Right atrium auricular region (tissue), 2 donors: Measurements from ENCODE around the gene GRIN2D. TPM values are rescaled to one million over a fixed set of nuclear protein-coding genes. Genes with fewer than 3 reads are reported as not detected.

ENCODE experiments used
- DNase-seq: peaks from one replicate; pipeline ENCODE4 v3.0.0-alpha.2; 2019; ENCODE audit warnings: low spot score
- H3K27ac ChIP-seq, 2 donors: fragments of 200-600 bp; sonication (generic); 1 replicate in 1 of 2; 2 replicates in 1 of 2; pipeline ENCODE4 v1.5.1; 2016 to 2019
- H3K27me3 ChIP-seq, 2 donors: fragments of 200-600 bp; sonication (generic); one replicate each; pipeline versions ENCODE4 v1.5.1 to v1.6.0; 2017 to 2019
- H3K36me3 ChIP-seq: fragments of 200-600 bp; sonication (generic); one replicate; pipeline ENCODE4 v1.5.1; 2016
- H3K4me1 ChIP-seq, 2 donors: fragments of 200-600 bp; sonication (generic); one replicate each; pipeline versions ENCODE4 v1.5.1 to v1.6.0; 2017 to 2019
- H3K4me3 ChIP-seq, 2 donors: fragments of 200-600 bp; sonication (generic); 1 replicate in 1 of 2; 2 replicates in 1 of 2; pipeline ENCODE4 v1.5.1; 2017 to 2019; ENCODE audit warnings: mild to moderate bottlenecking in 1 of 2, moderate library complexity in 1 of 2
- H3K9me3 ChIP-seq, 2 donors: fragments of 200-600 bp; sonication (generic); one replicate each; pipeline ENCODE4 v1.5.1; 2019
- CTCF ChIP-seq, 2 donors: fragments of 200-600 bp; sonication (generic); IDR thresholded peaks; one replicate each; pipeline ENCODE4 v1.5.1; 2019; ENCODE audit warnings: antibody characterized with exemption in 2 of 2
- total RNA-seq, 2 donors: library from RNA; depleted of rRNA; stranded (reverse); fragments of >200 nt; gene quantifications; one replicate each; pipeline ENCODE4 v1.1.0, GENCODE V29; 2016

GRIN2D gene
- total RNA-seq, 2 donors from 2014 or later, result 0.31 to 0.33 TPM

GRCh38 chr19:48401287-48401686, 7.8 kb downstream of the GRIN2D start:
- Histone ChIP-seq H3K4me3 (no peak overlapping the region), H3K27me3 (peaks cover 12 to 18% of the 10 kb centered on the region in 2 donors), H3K36me3 (no peaks in the 10 kb centered on the region), H3K9me3 (no peaks in the 10 kb centered on the region), H3K4me1 (peaks cover 0 to 9% of the 10 kb centered on the region in 2 donors), H3K27ac (no peak overlapping the region)
- no peak for TF ChIP-seq CTCF (IDR thresholded peaks at IDR 0.05)
- DNase-seq, result no peak

DNA sequence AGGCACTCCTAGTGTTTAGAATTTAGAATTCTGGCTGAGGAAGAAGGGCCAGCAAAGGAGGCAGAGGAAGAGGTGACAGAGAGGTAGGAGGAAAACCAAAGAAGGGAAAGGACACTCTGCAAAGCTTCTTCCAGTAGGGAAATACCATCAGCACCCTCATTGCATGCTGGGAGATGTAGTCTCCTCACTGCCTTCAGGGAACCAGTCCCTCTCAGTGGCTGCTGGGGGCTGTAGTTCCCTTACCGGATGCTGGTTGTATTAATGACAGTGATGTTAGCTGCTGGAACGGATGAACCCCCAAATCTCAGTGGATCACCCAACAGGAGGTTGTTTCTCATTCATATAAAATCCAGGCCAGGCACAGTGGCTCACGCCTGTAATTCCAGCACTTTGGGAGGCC, 10.1 kb downstream of the GRIN2D start:
- TF ChIP-seq CTCF (IDR thresholded peaks at IDR 0.05), result no peak
- no peaks in the 10 kb centered on the region for H3K36me3 ChIP-seq
- no peaks in the 10 kb centered on the region for H3K9me3 ChIP-seq
- H3K4me1 ChIP-seq, result peaks cover 0 to 2% of the 10 kb centered on the region in 2 donors
- H3K27ac ChIP-seq, result no peak overlapping the region
- no peak overlapping the region for H3K4me3 ChIP-seq
- no peaks in the 10 kb centered on the region for H3K27me3 ChIP-seq
- no peak for DNase-seq

GRCh38 chr19:48405010-48405659, 11.7 kb downstream of the GRIN2D start:
- Histone ChIP-seq H3K27ac (no peak overlapping the region), H3K4me1 (no peaks in the 10 kb centered on the region), H3K27me3 (no peaks in the 10 kb centered on the region), H3K9me3 (no peaks in the 10 kb centered on the region), H3K36me3 (no peaks in the 10 kb centered on the region), H3K4me3 (no peak overlapping the region)
- TF ChIP-seq CTCF (IDR thresholded peaks at IDR 0.05), result no peak
- no peak for DNase-seq

DNA sequence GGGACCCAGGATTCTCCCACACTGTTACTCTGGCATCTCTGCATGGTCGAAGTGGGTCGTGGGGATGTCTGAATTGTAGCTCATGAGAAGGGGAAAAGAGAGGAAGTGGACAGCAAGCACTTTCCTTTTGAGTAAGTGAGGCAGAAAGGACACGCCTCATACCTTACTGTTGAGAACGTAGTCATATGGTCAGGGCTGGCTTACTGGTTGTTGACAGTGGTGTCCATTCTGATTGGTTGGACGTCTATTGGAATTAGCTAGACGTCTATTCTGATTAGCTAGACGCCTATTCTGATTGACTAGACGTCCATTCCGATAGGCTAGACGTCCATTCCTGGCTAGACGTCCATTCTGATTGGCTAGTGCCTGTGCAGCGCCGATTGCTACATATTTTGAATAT, 12.4 kb downstream of the GRIN2D start:
- H3K27me3 ChIP-seq, result no peaks in the 10 kb centered on the region
- TF ChIP-seq CTCF (IDR thresholded peaks at IDR 0.05), result no peak
- no peaks in the 10 kb centered on the region for H3K36me3 ChIP-seq
- no peaks in the 10 kb centered on the region for H3K9me3 ChIP-seq
- H3K27ac ChIP-seq, result no peak overlapping the region
- no peaks in the 10 kb centered on the region for H3K4me1 ChIP-seq
- no peak for DNase-seq
- H3K4me3 ChIP-seq, result no peak overlapping the region

GRCh38 chr19:48413879-48414587, 20.6 kb downstream of the GRIN2D start:
- H3K36me3 ChIP-seq, result no peaks in the 10 kb centered on the region
- peaks cover 0 to 23% of the 10 kb centered on the region in 2 donors for H3K4me1 ChIP-seq
- no peak for TF ChIP-seq CTCF (IDR thresholded peaks at IDR 0.05)
- H3K27ac ChIP-seq, result no peak overlapping the region
- H3K9me3 ChIP-seq, result no peaks in the 10 kb centered on the region
- no peak overlapping the region for H3K4me3 ChIP-seq
- DNase-seq, result no peak
- H3K27me3 ChIP-seq, result no peaks in the 10 kb centered on the region
